K562 (cell line): ENCODE results near the gene SPEF1. TPM values are rescaled to one million over a fixed set of nuclear protein-coding genes. Genes with fewer than 3 reads are reported as not detected.

Experiments used
- ATAC-seq: fragments of 200-7000 bp; cut with Tn5 transposase; 3 replicates; pipeline ENCODE4 v1.9.1; 2020; ENCODE audit warnings: moderate library complexity
- BruUV-seq: library from RNA; stranded (reverse); fragments of 400-500 nt; replicated peaks from 2 replicates; lab custom pipeline; 2021; lab: Mats Ljungman, UMichigan
- CTCF ChIA-PET: fragments of 300-600 bp; formaldehyde crosslinking; extraction: SDS; loops from one replicate; lab custom pipeline; 2021; ENCODE audit warnings: low intra/inter-chr PET ratio; lab: Yijun Ruan, JAX
- POLR2A ChIA-PET: fragments of 300-600, 350-650 bp; sonication (Branson Sonifier 250); formaldehyde crosslinking; extraction: SDS; loops from one replicate; lab custom pipeline; 2021; ENCODE audit warnings: antibody characterized with exemption, inconsistent platforms; lab: Yijun Ruan, JAX
- DNase-seq, 4 experiments: peaks; one replicate each; pipeline versions ENCODE4 v3.0.0 to v3.0.0-alpha.2; 2011 to 2018; ENCODE audit warnings: low spot score in 3 of 4, mixed read lengths in 3 of 4; ENCODE audit errors: extremely low read depth in 1 of 4
- FAIRE-seq: peaks from 2 replicates; lab custom pipeline; 2011; peaks lifted over from hg19 to GRCh38; lab: Jason Lieb, UNC
- H2AFZ ChIP-seq: 2 replicates; pipeline ENCODE4 v1.6.0; 2011; ENCODE audit warnings: low read depth, low read length, control low read depth, inconsistent platforms
- H3K27ac ChIP-seq: fragments of 200-600 bp; 3 replicates; pipeline ENCODE4 v1.8.0; 2011; ENCODE audit warnings: low read depth, mild to moderate bottlenecking, control low read depth, inconsistent platforms, low read length, moderate library complexity, mixed read lengths; ENCODE audit errors: extremely low read depth
- H3K27me3 ChIP-seq, 2 experiments: fragments of 300-600 bp in 1 of 2; 2 replicates in 1 of 2; 3 replicates in 1 of 2; pipeline versions ENCODE4 v1.6.0 to v1.8.0; 2011; ENCODE audit warnings: inconsistent platforms in 2 of 2, low read length in 2 of 2, mild to moderate bottlenecking in 1 of 2, mixed read lengths in 1 of 2, moderate library complexity in 1 of 2; ENCODE audit not compliant: control insufficient read depth in 2 of 2, insufficient read depth in 2 of 2
- H3K36me3 ChIP-seq: fragments of 300-600 bp; 3 replicates; pipeline ENCODE4 v1.8.0; 2011; ENCODE audit warnings: mild to moderate bottlenecking, low read length, inconsistent platforms; ENCODE audit not compliant: control insufficient read depth, insufficient read depth
- H3K4me1 ChIP-seq, 2 experiments: fragments of 200-600 bp in 1 of 2; replicated peaks in 1 of 2; 2 replicates in 1 of 2; 3 replicates in 1 of 2; pipeline versions ENCODE4 v1.5.1 to v1.8.0; 2011; ENCODE audit warnings: inconsistent platforms in 2 of 2, low read length in 2 of 2, mild to moderate bottlenecking in 1 of 2, mixed read lengths in 1 of 2, moderate library complexity in 1 of 2; ENCODE audit not compliant: control insufficient read depth in 2 of 2, insufficient read depth in 2 of 2
- H3K4me2 ChIP-seq: 2 replicates; pipeline ENCODE4 v1.6.1; 2011; ENCODE audit warnings: low read length, control low read depth, inconsistent platforms, mixed read lengths; ENCODE audit not compliant: insufficient read depth
- H3K4me3 ChIP-seq: fragments of 200-600 bp; sonication (generic), shearing (Covaris generic); 2 replicates; pipeline ENCODE4 v1.5.1; 2016; ENCODE audit warnings: control low read depth, inconsistent platforms
- H3K79me2 ChIP-seq: fragments of 200-600 bp; 3 replicates; pipeline ENCODE4 v1.8.0; 2011; ENCODE audit warnings: low read length, inconsistent platforms; ENCODE audit not compliant: control insufficient read depth, insufficient read depth
- H3K9ac ChIP-seq, 2 experiments: 2 replicates each; pipeline versions ENCODE4 v1.6.0 to v1.6.1; 2011; ENCODE audit warnings: low read depth in 2 of 2, low read length in 2 of 2, control low read depth in 1 of 2, inconsistent platforms in 1 of 2, mild to moderate bottlenecking in 1 of 2, mixed read lengths in 1 of 2; ENCODE audit not compliant: insufficient read depth in 1 of 2
- H3K9me1 ChIP-seq: one replicate; pipeline ENCODE4 v1.6.0; 2011; ENCODE audit warnings: inconsistent platforms, mild to moderate bottlenecking, low read length, moderate library complexity; ENCODE audit not compliant: control insufficient read depth, insufficient read depth
- H3K9me3 ChIP-seq: replicated peaks from 2 replicates; pipeline ENCODE4 v1.5.1; 2011; ENCODE audit warnings: low read depth, low read length, inconsistent platforms; ENCODE audit not compliant: control insufficient read depth, insufficient read depth
- H4K20me1 ChIP-seq: replicated peaks from 2 replicates; pipeline ENCODE4 v1.6.1; 2011; ENCODE audit warnings: low read length, inconsistent platforms, mixed read lengths; ENCODE audit not compliant: control insufficient read depth, insufficient read depth
- POLR2A ChIP-seq: fragments of 450-650 bp; conservative IDR thresholded peaks from 2 replicates; pipeline ENCODE4 v1.6.1; 2016
- TFAP4 ChIP-seq: sonication (generic); formaldehyde crosslinking; IDR thresholded peaks from 2 replicates; pipeline ENCODE4 v1.8.0; 2022; ENCODE audit warnings: missing genetic modification reagents, mild to moderate bottlenecking, moderate library complexity, borderline replicate concordance
- ZNF253 ChIP-seq: fragments of 250-450 bp; sonication (Bioruptor Pico); conservative IDR thresholded peaks from 2 replicates; pipeline ENCODE4 v1.6.1; 2021; ENCODE audit warnings: mild to moderate bottlenecking
- WGBS: fragments of 100-300 bp; shearing (Covaris generic); methylation state at CpG from one replicate; pipeline ENCODE4 v1.1.6; 2016; ENCODE audit warnings: low coverage, mixed read lengths; ENCODE audit not compliant: insufficient coverage; ENCODE audit errors: missing lambda C conversion rate; 5-methylcytosine and 5-hydroxymethylcytosine counted together
- in situ Hi-C: fragments of 300-500 bp; cut with MboI; formaldehyde crosslinking; loops from 4 replicates; pipeline ENCODE4 v1.15.0; 2018; ENCODE audit warnings: inconsistent platforms, mixed read lengths
- intact Hi-C: fragments of 100-400 bp; cut with micrococcal nuclease; formaldehyde crosslinking; loops from 2 replicates; pipeline ENCODE4 v1.14.2; 2022
- polyA plus RNA-seq, 8 experiments: library from polyadenylated mRNA; depleted of rRNA in 4 of 8; stranded (reverse) in 5 of 8; unstranded in 3 of 8; fragments of >200 nt; fragmentation: Nextera tagmentation in 2 of 8; fragmentation: Illumina TruSeq in 1 of 8; extraction: Ambion mirVana in 2 of 8; extraction: Trizol in 1 of 8; gene quantifications; 2 replicates each; pipeline versions ENCODE4 v1.2.1 to v1.2.3, GENCODE V29; 2011 to 2014; ENCODE audit warnings: inconsistent platforms in 1 of 8, missing spikeins in 1 of 8
- total RNA-seq, 7 experiments: library from RNA; depleted of rRNA in 6 of 7; stranded (reverse); fragments of >200 nt in 6 of 7; fragmentation: Illumina TruSeq in 2 of 7; extraction: Trizol in 2 of 7; gene quantifications; 2 replicates each; pipeline versions ENCODE4 v1.2.1 to v1.2.3, GENCODE V29; 2011 to 2021; ENCODE audit warnings: low replicate concordance in 1 of 7

SPEF1 gene
- total and polyA plus RNA-seq, 9 of the 15 experiments (the other 6 are each of a cell fraction or from before 2014, with no cell fraction given): not detected

GRCh38 chr20:3783511-3784195 is 2.4 kb upstream of the SPEF1 start:
- POLR2A ChIA-PET: interaction anchor here (0.9 to 1.7 kb wide), 3 partner anchors 79 to 194 kb away, joined by 3 to 4 read pairs (median 3); no protein-coding TSS in a partner anchor
- no peak for ATAC-seq
- no TSS peak for BruUV-seq

More at GRCh38 chr20:3783511-3784195, 2.4 kb upstream of the SPEF1 start:
- Histone ChIP-seq H3K27ac (no peak overlapping the region), H2AFZ (no peak overlapping the region), H3K79me2 (peaks cover 31% of the 10 kb centered on the region), H3K36me3 (peaks cover 21% of the 10 kb centered on the region; the same call in 1 of the 3 replicates), H3K9me3 (no peaks in the 10 kb centered on the region), H3K4me3 (no peak overlapping the region), H3K27me3 (no peaks in the 10 kb centered on the region), H3K9ac (peak overlapping the region in 1 of 2 experiments; percentile 68; a peak in 1 of 4 replicates), H3K9me1 (no peaks in the 10 kb centered on the region), H3K4me1 (peaks cover 8 to 39% of the 10 kb centered on the region in 2 experiments; a peak in 3 of 5 replicates), H4K20me1 (peaks cover 6% of the 10 kb centered on the region), H3K4me2 (no peak overlapping the region)
- WGBS: 64% methylated on average over 8 of the region's 10 CpGs
- intact Hi-C loops: loop anchor here (10.0 kb wide), 2 partner anchors 109 to 411 kb away; no protein-coding TSS in a partner anchor
- TF ChIP-seq TFAP4 (0 out of 2 replicates have a peak, but pooled peaks have one; percentile 21), POLR2A (peak; percentile 38; the same call in 1 of the 2 replicates), ZNF253 (no peak)
- FAIRE-seq (no peak), DNase-seq (no peak)
- in situ Hi-C loops: no loop called here
- CTCF ChIA-PET: no interaction called here
